ENCODE measurements around the gene GRK5. TPM values are rescaled to one million over a fixed set of nuclear protein-coding genes. Genes with fewer than 3 reads are reported as not detected.

Gene GRK5
- total RNA-seq, 1 experiment from 2014 or later = 0.82 TPM

DNA sequence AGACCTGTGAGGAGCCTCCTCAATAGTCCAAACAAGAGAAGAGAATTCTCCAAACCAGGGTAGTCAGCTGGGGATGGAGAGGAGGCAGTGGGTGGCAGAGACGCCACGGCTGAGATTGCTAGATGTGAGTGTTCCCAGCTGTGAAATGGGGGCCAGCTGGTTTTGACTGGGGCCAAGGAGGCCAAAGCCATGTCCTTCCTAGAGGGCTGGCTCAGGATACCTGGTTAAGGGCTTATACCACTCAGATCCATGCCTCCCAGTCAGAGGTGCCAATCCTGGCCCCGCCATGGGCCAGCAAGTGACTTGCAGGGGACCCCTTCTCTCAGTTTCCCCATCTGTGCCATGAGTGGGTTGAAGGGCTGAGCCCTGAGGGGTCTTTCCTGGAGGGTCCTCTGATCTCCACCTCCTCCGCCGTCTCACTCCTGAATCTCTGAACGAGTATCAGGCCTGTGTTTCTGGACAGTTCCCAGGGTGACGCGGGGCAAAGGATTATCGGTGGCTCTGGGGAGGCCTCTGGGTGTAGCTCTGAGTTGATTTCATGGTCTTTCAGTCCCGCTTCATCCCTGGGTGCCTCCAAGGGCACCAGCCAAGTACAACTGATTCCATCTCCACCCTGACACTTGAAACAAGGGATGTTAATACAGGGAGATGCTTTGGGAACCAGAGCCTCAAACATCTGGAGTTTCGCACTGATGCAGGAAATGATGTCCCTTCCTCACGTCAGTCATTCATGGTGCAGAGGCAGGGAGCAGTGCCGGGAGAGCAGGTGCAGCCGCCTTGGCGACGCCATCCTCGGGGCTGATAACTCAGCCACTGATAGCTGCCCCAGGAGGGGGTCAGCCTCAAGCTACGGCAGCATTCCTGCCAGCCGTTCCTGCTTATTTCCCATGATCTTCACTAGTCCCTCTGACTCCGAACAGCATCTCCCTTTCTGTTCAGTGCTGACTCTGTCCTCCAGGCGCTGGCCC is 208.4 kb downstream of the GRK5 start:
- no peaks in the 10 kb centered on the region for H3K9me3 Mint-ChIP-seq (ENCODE audit: unreplicated experiment)
- peaks cover 8% of the 10 kb centered on the region for H3K36me3 Mint-ChIP-seq (ENCODE audit: insufficient read depth, unreplicated experiment)
- TF ChIP-seq, protein P1, sequence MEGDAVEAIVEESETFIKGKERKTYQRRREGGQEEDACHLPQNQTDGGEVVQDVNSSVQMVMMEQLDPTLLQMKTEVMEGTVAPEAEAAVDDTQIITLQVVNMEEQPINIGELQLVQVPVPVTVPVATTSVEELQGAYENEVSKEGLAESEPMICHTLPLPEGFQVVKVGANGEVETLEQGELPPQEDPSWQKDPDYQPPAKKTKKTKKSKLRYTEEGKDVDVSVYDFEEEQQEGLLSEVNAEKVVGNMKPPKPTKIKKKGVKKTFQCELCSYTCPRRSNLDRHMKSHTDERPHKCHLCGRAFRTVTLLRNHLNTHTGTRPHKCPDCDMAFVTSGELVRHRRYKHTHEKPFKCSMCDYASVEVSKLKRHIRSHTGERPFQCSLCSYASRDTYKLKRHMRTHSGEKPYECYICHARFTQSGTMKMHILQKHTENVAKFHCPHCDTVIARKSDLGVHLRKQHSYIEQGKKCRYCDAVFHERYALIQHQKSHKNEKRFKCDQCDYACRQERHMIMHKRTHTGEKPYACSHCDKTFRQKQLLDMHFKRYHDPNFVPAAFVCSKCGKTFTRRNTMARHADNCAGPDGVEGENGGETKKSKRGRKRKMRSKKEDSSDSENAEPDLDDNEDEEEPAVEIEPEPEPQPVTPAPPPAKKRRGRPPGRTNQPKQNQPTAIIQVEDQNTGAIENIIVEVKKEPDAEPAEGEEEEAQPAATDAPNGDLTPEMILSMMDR (IDR thresholded peaks at IDR 0.05; ENCODE audit: unreplicated experiment) = no peak
- intact Hi-C loops (cut with micrococcal nuclease) = loop anchor here (2.0 kb wide), 1 partner anchor 125 kb away; no protein-coding TSS in a partner anchor
- no peaks in the 10 kb centered on the region for H3K4me1 Mint-ChIP-seq (ENCODE audit: insufficient read depth, unreplicated experiment)
- CTCF ChIA-PET = interaction anchor here (0.6 to 8.6 kb wide), 20 partner anchors 8 to 1045 kb away, joined by 3 to 116 read pairs (median 4); partner anchors contain the start of gene GRK5
- no peak for DNase-seq (ENCODE audit: unreplicated experiment)
- H3K4me3 Mint-ChIP-seq (ENCODE audit: unreplicated experiment) = no peak overlapping the region
- no TSS peak for BruUV-seq (replicated peaks)
- H3K27ac Mint-ChIP-seq (ENCODE audit: low read depth, unreplicated experiment) = no peak overlapping the region
- POLR2A ChIA-PET = interaction anchor here (2.0 kb wide), 1 partner anchor 209 kb away, joined by 7 read pairs; the partner anchor contains the start of gene GRK5
- no peaks in the 10 kb centered on the region for H3K27me3 Mint-ChIP-seq (ENCODE audit: insufficient read depth, unreplicated experiment)

DNA sequence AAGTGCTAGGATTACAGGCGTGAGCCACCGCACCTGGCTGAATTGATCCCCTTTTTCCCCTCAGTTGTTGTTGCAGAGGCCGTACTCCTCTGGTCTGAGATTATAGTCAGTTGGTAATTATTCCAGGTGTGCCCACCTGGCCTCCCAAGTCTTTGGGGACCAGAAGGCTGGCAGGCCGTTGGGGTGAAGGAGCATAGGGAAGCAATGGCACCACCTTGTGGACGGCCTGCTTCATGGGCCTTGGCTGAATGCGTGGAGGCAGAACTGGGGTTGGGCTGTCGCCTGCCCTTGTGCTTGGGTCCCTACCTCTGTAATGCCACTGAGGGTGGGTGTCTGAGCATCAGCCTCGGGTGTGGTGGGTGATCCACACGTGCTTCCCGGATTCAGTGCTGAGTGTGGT is 209.5 kb downstream of the GRK5 start:
- intact Hi-C loops (cut with micrococcal nuclease) = loop anchor here (1.0 to 2.0 kb wide), 3 partner anchors 126 to 218 kb away; no protein-coding TSS in a partner anchor
- ChIA-PET CTCF (interaction anchor here (0.7 to 8.6 kb wide), 12 partner anchors 9 to 1970 kb away, joined by 3 to 116 read pairs (median 4); partner anchors contain the start of gene GRK5), POLR2A (interaction anchor here (2.0 kb wide), 1 partner anchor 210 kb away, joined by 7 read pairs; the partner anchor contains the start of gene GRK5)
- H3K27ac Mint-ChIP-seq (ENCODE audit: low read depth, unreplicated experiment) = no peak overlapping the region
- TF ChIP-seq, protein P1 (IDR thresholded peaks at IDR 0.05; ENCODE audit: unreplicated experiment) = peak; percentile 76
- peak; percentile 75 for DNase-seq (ENCODE audit: unreplicated experiment)
- no peak overlapping the region for H3K4me3 Mint-ChIP-seq (ENCODE audit: unreplicated experiment)
- H3K36me3 Mint-ChIP-seq (ENCODE audit: insufficient read depth, unreplicated experiment) = peaks cover 8% of the 10 kb centered on the region
- H3K27me3 Mint-ChIP-seq (ENCODE audit: insufficient read depth, unreplicated experiment) = no peaks in the 10 kb centered on the region
- H3K9me3 Mint-ChIP-seq (ENCODE audit: unreplicated experiment) = no peaks in the 10 kb centered on the region
- no peaks in the 10 kb centered on the region for H3K4me1 Mint-ChIP-seq (ENCODE audit: insufficient read depth, unreplicated experiment)
- no TSS peak for BruUV-seq (replicated peaks)

DNA sequence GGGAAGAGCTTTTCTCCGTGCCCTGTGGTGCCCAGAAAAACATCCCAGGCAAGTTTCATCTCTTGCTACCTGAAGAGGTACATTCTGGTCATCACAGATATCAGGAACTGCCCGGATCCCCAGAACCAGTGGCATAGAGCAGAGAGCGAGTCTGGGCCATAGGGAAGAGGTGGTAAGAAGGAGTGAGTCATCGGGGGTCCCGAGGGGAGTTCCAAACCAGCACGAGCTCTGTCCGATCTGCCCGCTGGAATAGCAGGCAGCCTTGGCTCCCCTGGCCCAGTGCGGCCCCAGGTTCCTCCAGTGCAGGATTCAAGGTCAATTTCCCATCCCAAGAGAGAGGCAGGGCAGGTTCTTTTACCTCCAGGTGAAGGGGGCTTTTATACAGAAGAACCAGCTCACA is 210.5 kb downstream of the GRK5 start:
- POLR2A ChIA-PET = no interaction called here
- no peak for DNase-seq (ENCODE audit: unreplicated experiment)
- Mint-ChIP-seq H3K4me1 (ENCODE audit: insufficient read depth, unreplicated experiment) (no peaks in the 10 kb centered on the region), H3K4me3 (ENCODE audit: unreplicated experiment) (no peak overlapping the region), H3K27ac (ENCODE audit: low read depth, unreplicated experiment) (no peak overlapping the region), H3K9me3 (ENCODE audit: unreplicated experiment) (no peaks in the 10 kb centered on the region), H3K27me3 (ENCODE audit: insufficient read depth, unreplicated experiment) (no peaks in the 10 kb centered on the region), H3K36me3 (ENCODE audit: insufficient read depth, unreplicated experiment) (peaks cover 8% of the 10 kb centered on the region)
- intact Hi-C loops (cut with micrococcal nuclease) = loop anchor here (1.0 to 2.0 kb wide), 3 partner anchors 127 to 219 kb away; no protein-coding TSS in a partner anchor
- no TSS peak for BruUV-seq (replicated peaks)
- CTCF ChIA-PET = interaction anchor here (0.6 to 8.6 kb wide), 15 partner anchors 10 to 302 kb away, joined by 3 to 116 read pairs (median 4); partner anchors contain the start of gene GRK5
- TF ChIP-seq, protein P1 (IDR thresholded peaks at IDR 0.05; ENCODE audit: unreplicated experiment) = no peak

DNA sequence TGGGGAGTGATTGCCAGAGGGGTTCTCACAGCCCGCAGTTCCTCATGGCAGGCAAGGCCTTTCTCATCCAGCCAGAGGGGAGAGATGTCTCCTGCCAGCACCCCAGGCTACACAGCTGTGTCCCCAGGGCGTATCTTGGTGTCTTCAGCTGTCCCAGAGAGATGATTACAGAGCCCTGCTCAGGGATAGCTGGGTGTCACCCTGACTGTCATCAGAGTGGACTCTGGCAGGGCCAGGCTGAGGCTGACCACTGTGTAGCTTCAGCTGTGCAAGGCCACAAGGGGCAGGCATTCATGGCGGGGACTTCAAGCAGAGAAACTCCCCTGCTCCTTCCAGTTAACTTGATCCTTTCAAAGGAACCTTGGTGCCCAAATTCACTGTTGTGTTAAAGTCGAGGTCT is 211.0 kb downstream of the GRK5 start:
- Mint-ChIP-seq H3K27me3 (ENCODE audit: insufficient read depth, unreplicated experiment) (no peaks in the 10 kb centered on the region), H3K27ac (ENCODE audit: low read depth, unreplicated experiment) (no peak overlapping the region), H3K36me3 (ENCODE audit: insufficient read depth, unreplicated experiment) (peaks cover 8% of the 10 kb centered on the region), H3K4me1 (ENCODE audit: insufficient read depth, unreplicated experiment) (no peaks in the 10 kb centered on the region), H3K4me3 (ENCODE audit: unreplicated experiment) (no peak overlapping the region), H3K9me3 (ENCODE audit: unreplicated experiment) (no peaks in the 10 kb centered on the region)
- TF ChIP-seq, protein P1 (IDR thresholded peaks at IDR 0.05; ENCODE audit: unreplicated experiment) = no peak
- intact Hi-C loops (cut with micrococcal nuclease) = no loop called here
- ChIA-PET POLR2A (no interaction called here), CTCF (interaction anchor here (0.7 to 8.6 kb wide), 11 partner anchors 10 to 250 kb away, joined by 3 to 116 read pairs (median 3); partner anchors contain the start of gene GRK5)
- no TSS peak for BruUV-seq (replicated peaks)
- no peak for DNase-seq (ENCODE audit: unreplicated experiment)
